ENCODE measurements around the gene MUSK. TPM values are rescaled to one million over a fixed set of nuclear protein-coding genes. Genes with fewer than 3 reads are reported as not detected.

MUSK gene
- total RNA-seq, 1 experiment from 2014 or later = not detected

- CTCF ChIA-PET = no interaction called here
- H3K9me3 Mint-ChIP-seq = no peaks in the 10 kb centered on the region
- TF ChIP-seq ATF2 (CRISPR knock-in tag; IDR thresholded peaks at IDR 0.05; ENCODE audit: borderline replicate concordance, low read depth) (no peak), FOXP1 (CRISPR knock-in tag; IDR thresholded peaks at IDR 0.05; ENCODE audit: borderline replicate concordance) (no peak), IRF2 (CRISPR knock-in tag; IDR thresholded peaks at IDR 0.05; ENCODE audit: borderline replicate concordance, low read depth) (no peak), SMAD4 (CRISPR knock-in tag; IDR thresholded peaks at IDR 0.05) (no peak), GRHL2 (CRISPR knock-in tag; IDR thresholded peaks at IDR 0.05; ENCODE audit: insufficient replicate concordance, severe bottlenecking) (no peak), ZNF671 (CRISPR knock-in tag; IDR thresholded peaks at IDR 0.05) (no peak), SOX15 (CRISPR knock-in tag; IDR thresholded peaks at IDR 0.05) (no peak), NFYB (CRISPR knock-in tag; conservative IDR thresholded peaks at IDR 0.05; ENCODE audit: low read depth) (no peak), ZMAT4 (CRISPR knock-in tag; IDR thresholded peaks at IDR 0.05) (no peak), ATF1 (CRISPR knock-in tag; IDR thresholded peaks at IDR 0.05) (no peak), JAZF1 (CRISPR knock-in tag; IDR thresholded peaks at IDR 0.05) (no peak), ZBTB43 (CRISPR knock-in tag; IDR thresholded peaks at IDR 0.05) (no peak)
- POLR2A ChIA-PET = no interaction called here
- ATAC-seq (no peak), DNase-seq (ENCODE audit: low spot score) (no peak)
- H3K4me1 Mint-ChIP-seq = peaks cover 28% of the 10 kb centered on the region
- H3K27ac Mint-ChIP-seq = no peak overlapping the region; the same call in 1 of the 2 replicates
- H3K27me3 Mint-ChIP-seq (ENCODE audit: low read depth) = no peaks in the 10 kb centered on the region; the same call in 1 of the 2 replicates
- H3K4me3 Mint-ChIP-seq = no peak overlapping the region
- no peaks in the 10 kb centered on the region for H3K36me3 Mint-ChIP-seq
Measured at GRCh38 chr9:110777876-110778215, 109.3 kb downstream of the MUSK start.

GRCh38 chr9:110782701-110783100, 114.1 kb downstream of the MUSK start:
- ChIA-PET POLR2A (no interaction called here), CTCF (no interaction called here)
- ATAC-seq = no peak
- no peak for DNase-seq (ENCODE audit: low spot score)
- Mint-ChIP-seq H3K36me3 (no peaks in the 10 kb centered on the region), H3K27ac (no peak overlapping the region), H3K4me1 (peaks cover 6% of the 10 kb centered on the region), H3K4me3 (no peak overlapping the region), H3K27me3 (ENCODE audit: low read depth) (no peaks in the 10 kb centered on the region; the same call in 1 of the 2 replicates), H3K9me3 (no peaks in the 10 kb centered on the region)
- TF ChIP-seq NFATC4 (CRISPR knock-in tag; IDR thresholded peaks at IDR 0.05) = no peak
- TF ChIP-seq PREB (CRISPR knock-in tag; IDR thresholded peaks at IDR 0.05; ENCODE audit: borderline replicate concordance) = no peak
- TF ChIP-seq IRF1 (CRISPR knock-in tag; IDR thresholded peaks at IDR 0.05) = no peak
- TF ChIP-seq ZNF671 (CRISPR knock-in tag; IDR thresholded peaks at IDR 0.05) = no peak
- TF ChIP-seq MXD4 (CRISPR knock-in tag; IDR thresholded peaks at IDR 0.05; ENCODE audit: borderline replicate concordance) = no peak
- TF ChIP-seq JAZF1 (CRISPR knock-in tag; IDR thresholded peaks at IDR 0.05) = no peak
- TF ChIP-seq ELF4 (CRISPR knock-in tag; IDR thresholded peaks at IDR 0.05; ENCODE audit: low read depth) = no peak
- TF ChIP-seq TEAD4 (CRISPR knock-in tag; IDR thresholded peaks at IDR 0.05) = no peak
- TF ChIP-seq ATF2 (CRISPR knock-in tag; IDR thresholded peaks at IDR 0.05; ENCODE audit: borderline replicate concordance, low read depth) = no peak
- TF ChIP-seq GTF2I (CRISPR knock-in tag; conservative IDR thresholded peaks at IDR 0.05) = no peak
- TF ChIP-seq NR2C2 (CRISPR knock-in tag; IDR thresholded peaks at IDR 0.05) = no peak
- TF ChIP-seq SOX15 (CRISPR knock-in tag; IDR thresholded peaks at IDR 0.05) = no peak
- TF ChIP-seq ARID4B (CRISPR knock-in tag; IDR thresholded peaks at IDR 0.05; ENCODE audit: borderline replicate concordance) = no peak
- TF ChIP-seq ZNF281 (CRISPR knock-in tag; IDR thresholded peaks at IDR 0.05) = no peak
